Left renal cortex interstitium (tissue), 4 donors: ENCODE data around the gene SETD2. TPM values are rescaled to one million over a fixed set of nuclear protein-coding genes. Genes with fewer than 3 reads are reported as not detected.
A peak's percentile ranks its signal among the peaks of the same experiment; 100 is the strongest.
"Not testable (repeated sequence)": the region's sequence is repeated elsewhere in the genome, so short reads cannot be mapped to it uniquely, and the experiment has no call there.

Source experiments
- DNase-seq, 4 donors: peaks; one replicate each; pipeline ENCODE4 v3.0.0-alpha.2; 2013; ENCODE audit warnings: low read depth in 4 of 4, low spot score in 2 of 4, missing footprints in 1 of 4
- polyA plus RNA-seq, 4 donors: library from polyadenylated mRNA; unstranded; fragments of 120-200 nt; gene quantifications; one replicate each; pipeline ENCODE4 v1.2.1, GENCODE V29; 2013; ENCODE audit not compliant: insufficient read length in 4 of 4

Gene SETD2
- polyA plus RNA-seq, 4 donors, result 56.2 to 70.0 (median 68.1) TPM

- no peak for DNase-seq
Observed at GRCh38 chr3:47103619-47104018, 60.3 kb downstream of the SETD2 start.

DNA sequence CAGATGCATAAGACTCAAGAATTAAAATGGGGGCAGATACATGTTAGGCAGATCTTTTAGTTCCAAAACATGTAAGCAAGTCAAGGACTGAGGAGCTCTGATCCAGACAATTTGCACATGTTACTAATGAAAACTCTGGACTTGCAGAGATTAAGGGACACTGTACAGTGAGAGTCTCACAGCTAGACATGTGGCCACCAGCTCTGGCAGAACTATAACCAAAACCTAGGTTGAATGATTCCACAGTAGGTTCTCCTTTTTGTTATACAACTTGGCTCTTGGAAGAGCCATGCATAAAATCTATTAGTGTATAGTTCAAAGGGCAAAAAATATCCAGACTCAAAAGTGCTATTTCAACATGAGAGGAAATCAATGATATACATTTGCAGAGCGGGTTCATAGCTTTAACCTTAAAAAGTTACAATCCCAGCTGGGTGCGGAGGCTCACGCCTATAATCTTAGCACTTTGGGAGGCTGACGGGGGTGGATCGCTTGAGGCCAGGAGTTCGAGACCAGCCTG, 61.8 kb downstream of the SETD2 start:
- DNase-seq, result no peak

DNA sequence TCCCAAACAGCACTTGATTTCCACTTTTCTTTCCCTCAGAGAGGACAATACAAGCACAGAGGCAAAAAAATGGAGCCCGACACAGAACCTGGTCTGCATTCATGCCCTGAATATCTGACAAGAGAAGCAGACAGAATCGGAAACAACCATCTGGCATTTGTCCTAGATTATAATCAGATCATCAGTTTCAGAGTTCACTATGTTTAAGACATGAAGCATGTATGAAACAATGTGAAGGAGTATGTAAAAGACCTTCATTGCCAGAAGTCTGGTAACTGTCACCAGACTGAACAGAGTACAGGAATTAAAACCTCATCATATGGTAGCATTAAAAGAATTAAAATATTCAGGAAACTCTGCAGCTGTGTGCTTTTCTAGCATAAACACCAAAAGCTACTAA, 65.0 kb downstream of the SETD2 start:
- no peak for DNase-seq

DNA sequence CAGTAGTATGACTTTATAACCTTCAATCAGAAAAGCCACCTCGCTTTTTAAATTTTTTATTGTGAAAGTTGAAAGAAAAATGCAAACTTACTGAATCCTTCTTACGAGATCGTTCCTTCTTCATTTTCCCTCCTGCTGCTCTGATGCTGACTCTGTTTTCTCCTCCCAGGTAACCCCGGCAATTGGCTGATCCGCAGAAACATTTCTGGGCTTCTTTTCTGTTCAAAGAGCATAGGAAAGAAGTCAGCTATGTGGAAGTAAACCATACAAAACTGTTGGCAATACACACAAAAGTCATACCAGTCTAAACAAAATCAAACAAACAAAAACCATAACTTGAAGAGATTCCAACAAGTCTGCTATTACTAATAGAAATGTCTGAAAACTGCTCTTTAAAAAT, 66.0 kb downstream of the SETD2 start:
- no peak for DNase-seq

DNA sequence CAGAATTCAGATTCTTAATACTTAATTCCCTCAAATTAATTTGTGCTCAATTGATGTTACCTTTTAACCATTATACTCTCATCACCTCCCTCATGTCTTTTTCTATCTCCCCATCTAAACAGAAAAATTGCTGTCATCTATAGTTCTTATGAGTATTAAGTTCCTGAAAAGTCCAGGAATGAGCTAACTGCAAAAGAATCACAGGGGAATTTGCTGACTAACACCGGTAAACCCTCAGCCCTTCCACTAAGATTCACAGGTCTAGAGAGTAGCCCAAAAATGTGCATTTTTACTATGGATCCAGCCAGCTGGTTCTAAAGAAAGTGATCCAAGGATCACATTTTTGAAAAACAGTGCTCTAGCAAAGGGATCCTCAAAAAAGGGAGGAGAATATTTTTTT, 67.0 kb downstream of the SETD2 start:
- DNase-seq, result no peak

GRCh38 chr3:47092090-47092489, 71.8 kb downstream of the SETD2 start:
- DNase-seq, result no peak

- no peak for DNase-seq
Observed at GRCh38 chr3:47089630-47090029, 74.3 kb downstream of the SETD2 start.

DNA sequence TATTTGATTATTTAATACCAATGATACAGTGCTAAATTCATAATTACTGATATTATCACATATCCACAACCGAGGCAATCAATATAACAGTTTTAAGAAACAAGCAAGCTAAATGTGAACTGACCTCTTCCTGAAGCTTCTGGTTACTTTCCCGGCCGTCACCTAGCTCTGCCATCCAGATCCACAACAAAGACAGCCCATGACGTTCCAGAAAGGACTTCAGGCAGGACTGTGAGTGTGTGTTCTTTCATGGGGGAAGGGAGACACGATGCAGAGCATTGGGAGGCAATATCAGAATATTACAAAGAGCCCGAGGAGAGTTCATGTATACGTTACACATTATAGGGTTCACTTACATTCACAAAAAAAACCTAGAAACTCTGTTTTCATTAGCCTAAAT, 77.8 kb downstream of the SETD2 start:
- no peak for DNase-seq

DNA sequence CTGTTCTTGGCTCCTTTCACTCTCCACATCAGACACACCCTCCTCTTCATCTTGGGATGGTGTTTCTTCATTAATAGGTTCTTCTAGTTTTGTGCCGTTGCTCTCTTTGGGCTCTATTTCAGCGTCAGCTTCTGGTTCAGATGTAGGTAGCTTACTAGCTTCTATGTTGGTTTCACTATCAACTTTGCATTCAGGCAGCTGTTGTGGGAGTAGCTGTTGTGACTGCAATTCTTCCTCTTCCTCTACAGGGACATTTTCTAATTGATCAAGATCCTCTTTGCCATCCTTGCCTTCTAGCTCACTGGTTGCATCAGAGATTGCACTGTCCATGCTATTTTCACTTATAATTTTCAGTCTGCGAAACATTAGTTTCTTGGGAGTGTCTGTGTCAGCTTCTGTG, 80.1 kb downstream of the SETD2 start:
- no peak for DNase-seq

- no peak for DNase-seq
Observed at GRCh38 chr3:47082519-47082918, 81.4 kb downstream of the SETD2 start.

DNA sequence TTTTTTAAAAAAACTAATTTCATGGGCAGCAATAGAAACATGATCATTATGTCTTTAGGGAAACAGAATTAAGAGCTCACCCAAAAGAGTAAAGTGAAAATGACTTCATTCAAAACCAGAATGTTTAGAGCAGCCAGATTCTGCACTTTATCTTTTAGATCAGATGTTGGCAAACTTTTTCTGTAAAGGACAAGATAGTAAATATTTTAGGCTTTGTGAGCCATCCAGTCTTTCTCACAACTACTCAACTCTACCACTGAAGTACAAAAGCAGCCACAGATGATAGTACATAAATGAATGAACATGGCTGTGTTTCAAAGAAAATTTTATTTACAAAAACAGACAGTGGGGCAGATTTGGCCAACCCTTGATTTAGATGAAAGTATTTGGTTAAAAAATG, 84.5 kb downstream of the SETD2 start:
- DNase-seq, result no peak

- no peak for DNase-seq
Observed at GRCh38 chr3:47073685-47074084, 90.2 kb downstream of the SETD2 start.

GRCh38 chr3:47070770-47071169, 93.1 kb downstream of the SETD2 start:
- no peak for DNase-seq

DNA sequence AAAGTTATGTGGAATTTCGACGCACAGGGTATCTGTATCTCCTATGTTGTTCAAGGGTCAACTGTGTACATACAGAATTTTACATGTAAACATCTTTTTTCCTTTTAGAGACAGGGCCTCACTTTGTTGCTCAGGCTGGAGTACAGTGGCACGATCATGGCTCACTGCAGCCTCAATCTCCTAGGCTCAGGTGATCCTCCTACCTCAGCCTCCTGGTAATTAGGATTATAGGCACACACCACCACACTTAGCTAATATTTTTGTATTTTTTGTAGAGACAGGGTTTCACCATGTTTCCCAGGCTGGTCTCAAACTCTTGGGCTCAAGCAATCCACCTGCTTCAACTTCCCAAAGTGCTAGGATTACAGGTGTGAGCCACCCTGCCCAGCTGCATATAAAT, 97.7 kb downstream of the SETD2 start:
- not testable (repeated sequence) for DNase-seq

- no peak for DNase-seq
Observed at GRCh38 chr3:47065681-47066080, 98.2 kb downstream of the SETD2 start.

DNA sequence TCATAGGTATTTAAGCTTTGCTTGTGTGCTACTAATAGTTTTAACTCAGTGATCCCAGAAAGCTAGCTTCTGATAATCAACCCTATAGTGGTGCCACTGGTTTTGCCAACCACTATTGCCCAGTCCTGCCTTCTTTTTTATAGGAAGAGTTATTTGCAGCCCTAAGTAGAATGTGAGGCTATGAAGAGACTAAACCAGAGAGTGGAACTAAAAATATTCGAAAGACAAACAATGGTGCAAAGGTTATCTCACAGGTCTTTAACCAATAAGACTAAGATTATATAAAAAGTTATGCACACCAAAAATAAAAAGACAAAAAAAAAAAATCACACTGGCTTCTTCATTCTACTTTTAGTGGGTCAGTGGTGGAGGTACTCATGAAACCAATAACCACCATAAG, 98.9 kb downstream of the SETD2 start:
- DNase-seq, result no peak

DNA sequence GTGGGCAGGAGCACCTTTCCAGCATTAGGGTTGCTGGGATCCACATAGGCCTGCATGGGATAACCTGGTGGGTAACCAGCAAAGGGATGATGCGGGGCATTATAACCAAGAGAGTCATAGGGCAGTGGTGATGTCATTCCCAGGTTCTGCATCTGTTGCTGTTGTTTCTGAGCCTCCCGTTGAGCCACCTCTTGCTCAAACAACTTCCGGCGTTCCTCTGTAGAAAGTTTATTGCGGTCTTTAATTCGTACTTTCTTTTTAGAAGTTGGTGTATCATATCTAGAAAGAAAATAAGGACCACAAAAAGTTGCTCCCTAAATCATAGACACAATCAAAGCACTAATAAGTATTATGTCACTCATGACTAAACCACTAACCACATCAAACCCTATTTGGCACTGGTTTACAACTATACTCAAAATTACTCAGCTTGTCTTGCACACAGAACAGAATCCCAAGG, 106.7 kb downstream of the SETD2 start:
- no peak for DNase-seq

DNA sequence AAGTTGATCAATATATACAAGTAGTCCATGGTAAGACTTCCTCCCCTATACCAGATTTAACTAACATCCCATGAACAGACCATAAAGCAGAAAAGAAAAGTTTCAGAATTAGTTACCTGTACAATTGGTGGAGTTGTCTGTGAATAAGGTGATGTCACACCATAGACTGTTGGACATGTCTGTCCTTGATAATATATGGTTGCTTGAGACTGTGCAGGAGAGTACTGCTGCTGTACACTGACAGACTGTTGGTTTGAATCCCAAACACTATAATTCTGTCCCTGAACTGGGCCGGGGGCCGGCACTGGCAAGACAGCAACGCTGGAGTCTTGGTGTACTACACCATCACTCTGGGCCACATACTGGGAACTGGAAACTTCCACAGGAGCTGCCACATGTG, 107.2 kb downstream of the SETD2 start:
- no peak for DNase-seq

- DNase-seq, result no peak
Observed at GRCh38 chr3:47054412-47054811, 109.5 kb downstream of the SETD2 start.

DNA sequence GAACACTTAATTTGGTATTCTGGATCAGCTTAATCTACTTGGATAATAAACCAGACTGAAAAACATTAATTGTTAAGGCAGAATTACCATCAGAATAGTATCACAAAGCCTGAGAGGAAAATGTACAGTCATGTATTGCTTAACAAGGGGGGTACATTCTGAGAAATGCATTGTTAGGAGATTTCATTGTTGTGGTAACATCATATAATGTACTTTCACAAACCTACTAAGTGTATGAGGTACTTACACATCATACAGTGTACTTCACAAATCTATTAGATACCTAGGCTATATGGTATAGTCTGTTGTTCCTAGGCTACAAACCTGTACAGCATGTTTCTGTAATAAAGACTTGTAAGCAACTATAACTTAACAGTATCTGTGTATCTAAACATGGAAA, 116.2 kb downstream of the SETD2 start:
- DNase-seq, result no peak

DNA sequence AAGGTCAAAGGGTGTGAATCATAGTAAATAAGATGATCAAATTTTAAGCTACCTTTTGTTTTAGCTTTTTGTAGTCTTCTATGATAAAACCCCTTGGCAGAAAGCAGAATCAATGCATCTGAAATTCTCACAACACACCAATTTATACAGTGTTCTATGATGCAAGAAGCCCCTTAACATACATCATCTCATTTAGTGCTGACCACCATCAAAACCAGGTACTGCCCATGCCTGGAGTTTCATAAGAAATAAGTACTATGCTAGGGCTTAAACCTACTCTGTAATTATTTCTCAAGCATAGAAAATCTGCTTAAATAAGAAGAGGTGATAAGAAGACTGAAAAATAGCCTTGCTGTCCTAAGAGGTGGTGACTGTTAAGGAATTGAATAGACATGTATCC, 116.8 kb downstream of the SETD2 start:
- DNase-seq, result no peak

DNA sequence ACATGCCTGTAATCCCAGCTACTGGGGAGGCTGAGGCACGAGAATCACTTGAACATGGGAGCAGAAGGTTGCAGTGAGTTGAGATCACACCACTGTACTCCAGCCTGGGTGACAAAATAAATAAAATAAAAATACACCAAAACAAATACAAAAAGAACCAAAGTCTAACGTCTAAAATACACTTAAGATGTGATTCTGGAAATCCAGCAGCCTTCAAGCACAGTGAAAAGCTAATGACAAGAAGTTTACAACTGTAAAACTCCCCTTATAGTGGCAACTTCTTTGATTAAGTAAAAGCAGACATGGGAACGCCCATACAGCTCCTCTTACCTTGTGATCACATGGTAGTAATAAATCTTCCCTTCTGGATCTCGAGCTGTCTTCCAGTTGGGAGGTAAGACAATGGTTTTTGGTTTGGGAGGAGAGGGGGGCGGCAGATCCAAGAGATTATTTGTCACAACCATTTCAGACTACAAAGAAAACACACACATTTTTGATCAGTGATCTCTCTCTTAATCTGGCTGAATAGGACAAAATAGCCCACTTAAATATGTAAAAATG, 121.6 kb downstream of the SETD2 start:
- DNase-seq, result peak in 2 of 4 donors; percentile 6 to 8

- no peak for DNase-seq
Observed at GRCh38 chr3:47041114-47041513, 122.8 kb downstream of the SETD2 start.
